Neural progenitor cell (in vitro differentiated cells): ENCODE results near the gene ITGB8. TPM values are rescaled to one million over a fixed set of nuclear protein-coding genes. Genes with fewer than 3 reads are reported as not detected.

ENCODE experiments used
- DNase-seq: peaks from one replicate; pipeline ENCODE4 v3.0.0-alpha.2; 2016; ENCODE audit warnings: low spot score
- H2AFZ ChIP-seq: fragments of 200-600 bp; sonication (generic); replicated peaks from 2 replicates; pipeline ENCODE4 v1.6.1; 2016; ENCODE audit warnings: antibody characterized with exemption
- H3F3A ChIP-seq: fragments of 200-600 bp; sonication (generic); 2 replicates; pipeline ENCODE4 v1.6.1; 2016; ENCODE audit warnings: antibody characterized with exemption, low read depth
- H3K27ac ChIP-seq: fragments of 200-600 bp; sonication (generic); 2 replicates; pipeline ENCODE4 v1.5.1; 2016; ENCODE audit warnings: mild to moderate bottlenecking
- H3K27me3 ChIP-seq: fragments of 200-600 bp; sonication (generic); 2 replicates; pipeline ENCODE4 v1.6.1; 2016; ENCODE audit warnings: mild to moderate bottlenecking, moderate library complexity
- H3K36me3 ChIP-seq: fragments of 200-600 bp; sonication (generic); 2 replicates; pipeline ENCODE4 v1.5.1; 2016
- H3K4me1 ChIP-seq: fragments of 200-600 bp; sonication (generic); 2 replicates; pipeline ENCODE4 v1.6.1; 2016; ENCODE audit warnings: mixed run types
- H3K4me2 ChIP-seq: fragments of 200-600 bp; sonication (generic); 2 replicates; pipeline ENCODE4 v1.6.1; 2016
- H3K4me3 ChIP-seq: fragments of 200-600 bp; sonication (generic); 2 replicates; pipeline ENCODE4 v1.5.1; 2016
- H3K79me2 ChIP-seq: fragments of 200-600 bp; sonication (generic); 2 replicates; pipeline ENCODE4 v1.6.1; 2016; ENCODE audit warnings: low read depth
- H3K9ac ChIP-seq: fragments of 200-600 bp; sonication (generic); 2 replicates; pipeline ENCODE4 v1.6.1; 2016
- H3K9me3 ChIP-seq: fragments of 200-600 bp; sonication (generic); 2 replicates; pipeline ENCODE4 v1.5.1; 2016; ENCODE audit warnings: low read depth
- H4K20me1 ChIP-seq: fragments of 200-600 bp; sonication (generic); 2 replicates; pipeline ENCODE4 v1.6.1; 2016; ENCODE audit warnings: low read depth
- H3K27ac Mint-ChIP-seq: 3 replicates; pipeline ENCODE4 v1.8.0; 2021; ENCODE audit warnings: mixed read lengths
- H3K27me3 Mint-ChIP-seq: 2 replicates; pipeline ENCODE4 v1.8.0; 2022; ENCODE audit warnings: low read depth, mild to moderate bottlenecking, inconsistent platforms, moderate library complexity, mixed read lengths; ENCODE audit not compliant: insufficient read depth
- H3K36me3 Mint-ChIP-seq: 3 replicates; pipeline ENCODE4 v1.8.0; 2021; ENCODE audit warnings: mixed read lengths
- H3K4me1 Mint-ChIP-seq: 3 replicates; pipeline ENCODE4 v1.8.0; 2021; ENCODE audit warnings: mixed read lengths
- H3K4me3 Mint-ChIP-seq: 3 replicates; pipeline ENCODE4 v1.8.0; 2021; ENCODE audit warnings: mild to moderate bottlenecking, moderate library complexity, mixed read lengths
- H3K9me3 Mint-ChIP-seq: 3 replicates; pipeline ENCODE4 v1.8.0; 2020; ENCODE audit warnings: mixed read lengths
- CTCF ChIP-seq: fragments of 200-600 bp; sonication (generic); IDR thresholded peaks from 2 replicates; pipeline ENCODE4 v1.5.1; 2017; ENCODE audit warnings: antibody characterized with exemption, mild to moderate bottlenecking
- EZH2 ChIP-seq: fragments of 200-600 bp; sonication (generic); IDR thresholded peaks from 2 replicates; pipeline ENCODE4 v1.6.1; 2017; ENCODE audit warnings: antibody characterized with exemption, mild to moderate bottlenecking, moderate library complexity
- EZH2phosphoT487 ChIP-seq: fragments of 200-600 bp; sonication (generic); IDR thresholded peaks from 2 replicates; pipeline ENCODE4 v1.6.1; 2017; ENCODE audit warnings: antibody characterized with exemption
- total RNA-seq: library from RNA; depleted of rRNA; stranded (reverse); fragments of >200 nt; gene quantifications from 2 replicates; pipeline ENCODE4 v1.2.3, GENCODE V29; 2015; ENCODE audit warnings: low replicate concordance

Gene ITGB8
- total RNA-seq, 1 donor from 2014 or later: 5.3 TPM

DNA sequence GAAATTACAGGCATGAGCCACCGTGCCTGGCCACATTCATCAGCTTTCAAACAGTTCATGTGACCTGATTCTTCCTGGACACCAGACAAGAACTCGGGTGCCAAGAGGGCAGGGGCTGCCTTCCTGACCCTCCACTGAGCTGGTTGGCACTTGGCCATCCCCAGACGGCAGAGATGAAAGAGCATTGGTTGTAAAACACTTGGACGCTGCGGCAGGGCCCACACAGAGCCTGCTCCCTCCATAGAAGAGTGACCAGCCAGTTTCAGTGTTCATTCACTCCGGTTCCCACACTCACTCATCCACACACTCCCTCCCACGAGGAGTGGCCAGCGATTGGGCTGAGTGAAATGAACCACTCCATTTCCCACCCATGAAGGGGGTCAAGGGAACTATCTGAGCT lies 112.3 kb downstream of the ITGB8 start:
- H3K79me2 ChIP-seq: no peaks in the 10 kb centered on the region
- no peak overlapping the region for H3K4me3 Mint-ChIP-seq
- H3K4me1 Mint-ChIP-seq: peaks cover 5% of the 10 kb centered on the region

DNA sequence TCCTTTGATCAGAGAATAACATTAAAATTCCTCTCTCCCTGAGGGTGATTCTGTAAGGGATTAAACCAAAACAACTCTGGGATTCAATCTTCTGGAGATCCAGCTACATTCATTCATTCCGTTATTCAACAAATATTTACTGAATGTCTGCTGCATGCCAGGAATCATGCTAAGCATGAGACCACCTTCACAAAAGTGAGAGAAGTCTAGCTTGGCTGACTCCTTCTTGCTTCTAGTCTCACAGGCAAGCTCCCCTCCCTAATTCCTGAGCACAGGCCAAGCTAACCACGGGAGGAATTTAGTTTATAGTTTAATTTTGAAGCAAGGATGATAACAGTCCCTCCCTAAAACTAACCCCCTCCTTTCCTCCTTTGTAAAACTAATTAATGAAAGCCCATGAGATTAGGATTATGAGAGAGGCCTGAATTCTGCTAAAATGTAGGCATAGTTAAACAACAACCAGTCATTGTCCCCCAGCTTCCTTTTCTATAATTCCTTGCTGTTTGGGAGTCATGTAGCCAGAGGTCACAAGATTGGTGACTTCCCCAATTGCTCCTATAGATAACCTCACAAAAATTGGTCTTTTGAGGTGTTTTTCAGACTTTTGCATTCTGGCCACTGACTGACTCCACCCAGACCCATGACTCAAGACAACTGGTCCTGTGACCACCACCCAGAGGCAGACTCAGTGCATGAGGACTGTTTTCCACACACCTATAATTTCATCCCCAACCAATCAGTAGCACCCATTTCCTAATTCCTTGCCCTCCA lies 113.5 kb downstream of the ITGB8 start:
- H3K4me3 Mint-ChIP-seq: no peak overlapping the region
- H3K9me3 Mint-ChIP-seq: peaks cover 9% of the 10 kb centered on the region
- no peak overlapping the region for H3K4me3 ChIP-seq
- peaks cover 4% of the 10 kb centered on the region for H3K27me3 Mint-ChIP-seq
- peaks cover 5% of the 10 kb centered on the region for H3K4me1 Mint-ChIP-seq
- H4K20me1 ChIP-seq: no peaks in the 10 kb centered on the region
- no peak overlapping the region for H2AFZ ChIP-seq
- no peaks in the 10 kb centered on the region for H3K79me2 ChIP-seq
- no peaks in the 10 kb centered on the region for H3K9me3 ChIP-seq
- H3K36me3 ChIP-seq: no peaks in the 10 kb centered on the region
- H3K27ac Mint-ChIP-seq: no peak overlapping the region
- H3K4me2 ChIP-seq: no peak overlapping the region
- peaks cover 2% of the 10 kb centered on the region for H3K36me3 Mint-ChIP-seq
- H3K27me3 ChIP-seq: no peaks in the 10 kb centered on the region
- H3K27ac ChIP-seq: no peak overlapping the region
- H3K4me1 ChIP-seq: no peaks in the 10 kb centered on the region
- H3K9ac ChIP-seq: no peak overlapping the region
- no peaks in the 10 kb centered on the region for H3F3A ChIP-seq
- no peak for DNase-seq
- TF ChIP-seq EZH2: no peak
- no peak for TF ChIP-seq EZH2phosphoT487
- no peak for TF ChIP-seq CTCF

More for the DNA sequence above, 112.3 kb downstream of the ITGB8 start:
- Mint-ChIP-seq H3K9me3 (peaks cover 9% of the 10 kb centered on the region), H3K27me3 (peaks cover 4% of the 10 kb centered on the region), H3K27ac (no peak overlapping the region), H3K36me3 (peaks cover 2% of the 10 kb centered on the region)
- no peaks in the 10 kb centered on the region for H3K4me1 ChIP-seq
- no peaks in the 10 kb centered on the region for H3K36me3 ChIP-seq
- H3K27ac ChIP-seq: no peak overlapping the region
- no peaks in the 10 kb centered on the region for H4K20me1 ChIP-seq
- H3K27me3 ChIP-seq: no peaks in the 10 kb centered on the region
- no peak overlapping the region for H3K4me2 ChIP-seq
- TF ChIP-seq CTCF (no peak), EZH2 (no peak), EZH2phosphoT487 (no peak)
- no peaks in the 10 kb centered on the region for H3K9me3 ChIP-seq
- no peaks in the 10 kb centered on the region for H3F3A ChIP-seq
- no peak overlapping the region for H2AFZ ChIP-seq
- H3K9ac ChIP-seq: no peak overlapping the region
- H3K4me3 ChIP-seq: no peak overlapping the region
- no peak for DNase-seq

DNA sequence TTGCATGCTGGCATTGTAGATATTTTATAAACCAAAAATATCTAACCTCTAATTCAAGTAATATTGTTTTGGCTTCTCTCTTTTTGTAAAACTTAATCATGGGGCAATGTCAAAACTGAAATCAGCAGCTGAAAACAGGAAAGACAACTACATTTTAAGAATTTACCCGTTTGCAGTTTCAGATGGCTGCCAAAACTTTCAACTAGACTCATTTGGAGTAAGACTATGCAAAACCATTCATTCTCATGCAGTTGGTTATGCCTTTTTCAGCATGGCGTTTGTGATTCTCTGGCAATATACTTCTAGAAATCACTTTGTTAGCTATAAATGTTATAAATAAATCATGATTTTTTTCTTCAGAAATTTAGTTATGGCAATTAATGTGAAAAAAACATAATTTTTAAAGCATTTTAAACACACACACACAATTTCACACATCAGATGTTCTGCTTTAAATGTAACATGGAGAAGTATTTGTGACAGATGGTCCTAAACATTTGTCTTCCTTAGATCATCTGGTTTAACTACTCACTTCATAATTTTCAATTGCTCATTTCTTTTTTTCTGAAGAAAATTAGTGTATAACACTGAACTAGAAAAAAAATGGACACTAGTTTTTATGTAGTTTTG lies 116.4 kb downstream of the ITGB8 start:
- Histone ChIP-seq H3K27ac (no peak overlapping the region), H3K4me3 (no peak overlapping the region), H3K4me2 (no peak overlapping the region), H3K79me2 (no peaks in the 10 kb centered on the region), H3K9ac (no peak overlapping the region), H3K27me3 (no peaks in the 10 kb centered on the region), H3K9me3 (no peaks in the 10 kb centered on the region), H4K20me1 (no peaks in the 10 kb centered on the region), H2AFZ (no peak overlapping the region), H3K4me1 (no peaks in the 10 kb centered on the region), H3F3A (no peaks in the 10 kb centered on the region), H3K36me3 (no peaks in the 10 kb centered on the region)
- DNase-seq: no peak
- TF ChIP-seq CTCF (no peak), EZH2phosphoT487 (no peak), EZH2 (no peak)
- peaks cover 6% of the 10 kb centered on the region for H3K27me3 Mint-ChIP-seq
- no peak overlapping the region for H3K4me3 Mint-ChIP-seq
- H3K27ac Mint-ChIP-seq: no peak overlapping the region
- no peaks in the 10 kb centered on the region for H3K36me3 Mint-ChIP-seq
- peaks cover 5% of the 10 kb centered on the region for H3K4me1 Mint-ChIP-seq
- peaks cover 5% of the 10 kb centered on the region for H3K9me3 Mint-ChIP-seq
